ENCODE data around the gene MKX.
A peak's percentile ranks its signal among the peaks of the same experiment; 100 is the strongest.

The MKX gene

GRCh38 chr10:27774831-27775230 lies 29.2 kb upstream of the MKX start:
- peaks cover 0 to 3% (median 1%) of the 10 kb centered on the region in 5 experiments for H3K27me3 ChIP-seq (replicated peaks in 2 of 5; ENCODE audit: control insufficient read depth in 4 of 5, insufficient read depth in 5 of 5, low read length in 4 of 5)
- H3K27ac ChIP-seq (ENCODE audit: insufficient read depth in 1 of 2, low read depth in 1 of 2, low read length in 2 of 2, poor library complexity in 1 of 2, severe bottlenecking in 2 of 2) = no peak overlapping the region
- H3K4me3 ChIP-seq (ENCODE audit: control insufficient read depth in 1 of 7, extremely low read depth in 1 of 7, insufficient read depth in 4 of 7, low read depth in 2 of 7, low read length in 6 of 7) = no peak overlapping the region
- H3K9me3 ChIP-seq (ENCODE audit: control extremely low read depth in 1 of 5, control insufficient read depth in 4 of 5, insufficient read depth in 2 of 5, low read depth in 1 of 5, low read length in 4 of 5) = no peaks in the 10 kb centered on the region
- POLR2A ChIA-PET = no interaction called here
- no peak for DNase-seq
- no peaks in the 10 kb centered on the region for H3K36me3 ChIP-seq (ENCODE audit: control insufficient read depth in 4 of 4, insufficient read depth in 4 of 4, low read length in 3 of 4)
- no CpG with 5 or more reads among the region's 2 CpGs for WGBS (ENCODE audit: insufficient coverage)
- CTCF ChIA-PET = no interaction called here
- no peaks in the 10 kb centered on the region for H3K4me1 ChIP-seq (ENCODE audit: control extremely low read depth in 1 of 4, control insufficient read depth in 4 of 4, insufficient read depth in 4 of 4, low read length in 3 of 4)

GRCh38 chr10:27771231-27771630 lies 25.6 kb upstream of the MKX start:
- no CpG with 5 or more reads among the region's 4 CpGs for WGBS (ENCODE audit: insufficient coverage)
- CTCF ChIA-PET = no interaction called here
- peaks cover 0 to 3% (median 0%) of the 10 kb centered on the region in 5 experiments for H3K27me3 ChIP-seq (replicated peaks in 2 of 5; ENCODE audit: control insufficient read depth in 4 of 5, insufficient read depth in 5 of 5, low read length in 4 of 5)
- no peak overlapping the region for H3K4me3 ChIP-seq (ENCODE audit: control insufficient read depth in 1 of 7, extremely low read depth in 1 of 7, insufficient read depth in 4 of 7, low read depth in 2 of 7, low read length in 6 of 7)
- no peaks in the 10 kb centered on the region for H3K9me3 ChIP-seq (ENCODE audit: control extremely low read depth in 1 of 5, control insufficient read depth in 4 of 5, insufficient read depth in 2 of 5, low read depth in 1 of 5, low read length in 4 of 5)
- H3K4me1 ChIP-seq (ENCODE audit: control extremely low read depth in 1 of 4, control insufficient read depth in 4 of 4, insufficient read depth in 4 of 4, low read length in 3 of 4) = no peaks in the 10 kb centered on the region
- peak in 2 of 3 donors; percentile 49 to 56 for DNase-seq
- POLR2A ChIA-PET = no interaction called here
- no peak overlapping the region for H3K27ac ChIP-seq (ENCODE audit: insufficient read depth in 1 of 2, low read depth in 1 of 2, low read length in 2 of 2, poor library complexity in 1 of 2, severe bottlenecking in 2 of 2)
- H3K36me3 ChIP-seq (ENCODE audit: control insufficient read depth in 4 of 4, insufficient read depth in 4 of 4, low read length in 3 of 4) = no peaks in the 10 kb centered on the region

DNA sequence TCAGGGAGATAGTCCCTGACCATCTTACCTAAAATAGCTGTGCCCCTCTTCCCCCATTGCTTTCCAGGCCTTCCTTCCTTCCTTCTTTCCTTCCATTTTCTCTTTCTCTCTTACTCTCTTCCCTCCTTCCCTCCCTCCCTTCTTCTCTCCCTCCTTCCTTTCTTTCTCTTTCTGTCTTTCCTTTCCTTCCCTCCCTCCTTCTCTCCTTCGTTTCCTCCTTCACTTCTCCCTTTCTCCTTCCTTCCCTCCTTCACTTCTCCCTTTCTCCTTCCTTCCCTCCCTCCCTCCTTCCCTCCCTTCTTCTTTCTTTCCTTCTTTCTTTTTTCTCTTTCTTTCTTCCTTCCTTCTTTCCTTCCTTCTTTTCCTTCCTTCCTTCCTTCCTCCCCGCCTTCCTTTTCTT lies 24.6 kb upstream of the MKX start:
- 96% methylated on average over 2 of the region's 2 CpGs for WGBS (ENCODE audit: insufficient coverage)
- CTCF ChIA-PET = interaction anchor here (1.2 kb wide), 1 partner anchor 10 kb away, joined by 4 read pairs; no protein-coding TSS in a partner anchor
- Histone ChIP-seq H3K9me3 (ENCODE audit: control extremely low read depth in 1 of 5, control insufficient read depth in 4 of 5, insufficient read depth in 2 of 5, low read depth in 1 of 5, low read length in 4 of 5) (no peaks in the 10 kb centered on the region), H3K27ac (ENCODE audit: insufficient read depth in 1 of 2, low read depth in 1 of 2, low read length in 2 of 2, poor library complexity in 1 of 2, severe bottlenecking in 2 of 2) (no peak overlapping the region), H3K36me3 (ENCODE audit: control insufficient read depth in 4 of 4, insufficient read depth in 4 of 4, low read length in 3 of 4) (no peaks in the 10 kb centered on the region), H3K27me3 (replicated peaks in 2 of 5; ENCODE audit: control insufficient read depth in 4 of 5, insufficient read depth in 5 of 5, low read length in 4 of 5) (peaks cover 0 to 3% (median 0%) of the 10 kb centered on the region in 5 experiments), H3K4me3 (ENCODE audit: control insufficient read depth in 1 of 7, extremely low read depth in 1 of 7, insufficient read depth in 4 of 7, low read depth in 2 of 7, low read length in 6 of 7) (no peak overlapping the region), H3K4me1 (ENCODE audit: control extremely low read depth in 1 of 4, control insufficient read depth in 4 of 4, insufficient read depth in 4 of 4, low read length in 3 of 4) (no peaks in the 10 kb centered on the region)
- POLR2A ChIA-PET = no interaction called here
- no peak for DNase-seq

GRCh38 chr10:27760867-27761266 lies 15.2 kb upstream of the MKX start:
- Histone ChIP-seq H3K9me3 (ENCODE audit: control extremely low read depth in 1 of 5, control insufficient read depth in 4 of 5, insufficient read depth in 2 of 5, low read depth in 1 of 5, low read length in 4 of 5) (no peaks in the 10 kb centered on the region), H3K36me3 (ENCODE audit: control insufficient read depth in 4 of 4, insufficient read depth in 4 of 4, low read length in 3 of 4) (no peaks in the 10 kb centered on the region), H3K4me1 (ENCODE audit: control extremely low read depth in 1 of 4, control insufficient read depth in 4 of 4, insufficient read depth in 4 of 4, low read length in 3 of 4) (no peaks in the 10 kb centered on the region), H3K4me3 (ENCODE audit: control insufficient read depth in 1 of 7, extremely low read depth in 1 of 7, insufficient read depth in 4 of 7, low read depth in 2 of 7, low read length in 6 of 7) (no peak overlapping the region), H3K27me3 (replicated peaks in 2 of 5; ENCODE audit: control insufficient read depth in 4 of 5, insufficient read depth in 5 of 5, low read length in 4 of 5) (peaks cover 0 to 4% (median 0%) of the 10 kb centered on the region in 5 experiments), H3K27ac (ENCODE audit: insufficient read depth in 1 of 2, low read depth in 1 of 2, low read length in 2 of 2, poor library complexity in 1 of 2, severe bottlenecking in 2 of 2) (no peak overlapping the region)
- POLR2A ChIA-PET = no interaction called here
- CTCF ChIA-PET = interaction anchor here (0.6 to 1.4 kb wide), 2 partner anchors 10 to 668 kb away, joined by 3 to 4 read pairs; no protein-coding TSS in a partner anchor
- no peak for DNase-seq
- 100% methylated on average over 1 of the region's 5 CpGs for WGBS (ENCODE audit: insufficient coverage)

DNA sequence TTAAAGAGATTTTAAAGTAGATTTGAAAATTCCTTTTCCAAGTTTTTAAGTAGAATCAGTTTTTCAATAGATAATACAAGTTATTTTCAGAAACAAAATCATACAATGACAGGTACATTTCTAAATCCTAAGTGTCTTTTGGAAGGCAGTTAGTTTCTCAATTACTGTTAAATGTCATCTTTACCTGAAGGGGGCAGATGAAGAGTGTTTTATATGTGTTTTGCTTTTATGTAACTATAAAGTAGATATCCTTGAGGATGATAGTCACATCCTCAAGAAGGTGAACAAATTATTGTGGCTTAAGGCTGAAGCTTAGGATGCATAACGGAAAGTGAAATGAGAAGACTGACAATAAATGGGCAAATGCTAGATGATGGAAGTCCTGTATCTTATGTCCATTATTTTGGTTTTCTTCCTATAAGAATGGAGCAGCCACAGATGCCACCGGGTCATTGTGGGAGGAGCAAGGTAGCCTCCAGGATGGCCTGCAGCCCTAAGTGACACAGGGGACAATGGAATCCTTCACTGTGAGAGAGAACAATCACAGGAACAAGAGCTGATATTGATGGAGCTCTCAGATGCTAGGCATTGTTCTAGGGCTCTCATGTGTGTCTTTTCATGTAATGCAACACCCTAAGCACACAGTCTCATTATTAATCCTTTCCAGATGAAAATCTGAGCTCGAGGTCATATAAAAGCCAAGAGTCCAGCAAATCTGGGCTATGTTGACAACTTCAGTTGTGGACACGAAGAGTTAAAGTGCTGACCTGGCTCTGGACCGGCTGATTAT lies 14.1 kb upstream of the MKX start:
- DNase-seq = no peak
- Histone ChIP-seq H3K4me3 (ENCODE audit: control insufficient read depth in 1 of 7, extremely low read depth in 1 of 7, insufficient read depth in 4 of 7, low read depth in 2 of 7, low read length in 6 of 7) (no peak overlapping the region), H3K36me3 (ENCODE audit: control insufficient read depth in 4 of 4, insufficient read depth in 4 of 4, low read length in 3 of 4) (no peaks in the 10 kb centered on the region), H3K27me3 (replicated peaks in 2 of 5; ENCODE audit: control insufficient read depth in 4 of 5, insufficient read depth in 5 of 5, low read length in 4 of 5) (peaks cover 0 to 6% (median 0%) of the 10 kb centered on the region in 5 experiments), H3K27ac (ENCODE audit: insufficient read depth in 1 of 2, low read depth in 1 of 2, low read length in 2 of 2, poor library complexity in 1 of 2, severe bottlenecking in 2 of 2) (no peak overlapping the region), H3K9me3 (ENCODE audit: control extremely low read depth in 1 of 5, control insufficient read depth in 4 of 5, insufficient read depth in 2 of 5, low read depth in 1 of 5, low read length in 4 of 5) (no peaks in the 10 kb centered on the region), H3K4me1 (ENCODE audit: control extremely low read depth in 1 of 4, control insufficient read depth in 4 of 4, insufficient read depth in 4 of 4, low read length in 3 of 4) (no peaks in the 10 kb centered on the region)
- WGBS (ENCODE audit: insufficient coverage) = 83% methylated on average over 5 of the region's 5 CpGs
- POLR2A ChIA-PET = no interaction called here
- CTCF ChIA-PET = interaction anchor here (1.4 kb wide), 1 partner anchor 11 kb away, joined by 4 read pairs; no protein-coding TSS in a partner anchor

DNA sequence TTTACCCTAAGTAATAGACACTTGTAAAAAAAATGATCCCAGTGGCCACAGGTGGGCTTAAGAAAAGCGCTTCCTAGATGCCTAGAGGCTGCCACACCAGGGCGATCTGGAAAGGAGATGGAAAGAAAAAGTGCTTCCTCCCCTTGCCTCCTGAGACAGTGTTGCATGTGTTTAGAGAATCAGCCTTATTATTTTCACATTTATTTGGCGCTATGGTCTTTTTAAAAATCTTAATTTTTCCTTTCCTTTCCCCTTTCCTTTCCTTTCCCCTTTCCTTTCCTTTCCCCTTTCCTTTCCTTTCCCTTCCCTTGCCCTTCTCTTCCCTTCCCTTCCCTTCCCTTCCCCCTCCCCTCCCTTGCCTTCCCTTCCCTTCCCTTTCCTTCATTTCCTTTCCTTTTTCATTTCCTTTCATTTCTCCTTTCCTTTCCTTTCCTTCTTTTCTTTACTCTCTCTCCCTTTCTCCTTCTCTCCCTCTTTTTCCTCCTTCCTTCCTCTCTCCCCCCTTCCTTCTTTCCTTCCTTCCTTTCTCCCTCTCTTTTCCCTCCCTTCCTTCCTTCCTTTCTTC lies 7.1 kb upstream of the MKX start:
- peaks cover 10 to 45% (median 19%) of the 10 kb centered on the region in 5 experiments for H3K27me3 ChIP-seq (replicated peaks in 2 of 5; ENCODE audit: control insufficient read depth in 4 of 5, insufficient read depth in 5 of 5, low read length in 4 of 5)
- 100% methylated on average over 2 of the region's 3 CpGs for WGBS (ENCODE audit: insufficient coverage)
- H3K27ac ChIP-seq (ENCODE audit: insufficient read depth in 1 of 2, low read depth in 1 of 2, low read length in 2 of 2, poor library complexity in 1 of 2, severe bottlenecking in 2 of 2) = no peak overlapping the region
- peaks cover 0 to 3% (median 0%) of the 10 kb centered on the region in 5 experiments for H3K9me3 ChIP-seq (ENCODE audit: control extremely low read depth in 1 of 5, control insufficient read depth in 4 of 5, insufficient read depth in 2 of 5, low read depth in 1 of 5, low read length in 4 of 5)
- DNase-seq = no peak
- H3K4me3 ChIP-seq (ENCODE audit: control insufficient read depth in 1 of 7, extremely low read depth in 1 of 7, insufficient read depth in 4 of 7, low read depth in 2 of 7, low read length in 6 of 7) = no peak overlapping the region
- H3K36me3 ChIP-seq (ENCODE audit: control insufficient read depth in 4 of 4, insufficient read depth in 4 of 4, low read length in 3 of 4) = no peaks in the 10 kb centered on the region
- H3K4me1 ChIP-seq (ENCODE audit: control extremely low read depth in 1 of 4, control insufficient read depth in 4 of 4, insufficient read depth in 4 of 4, low read length in 3 of 4) = no peaks in the 10 kb centered on the region
- CTCF ChIA-PET = interaction anchor here (1.0 kb wide), 1 partner anchor 12 kb away, joined by 3 read pairs; no protein-coding TSS in a partner anchor
- POLR2A ChIA-PET = no interaction called here

GRCh38 chr10:27748601-27749000 lies 3.0 kb upstream of the MKX start:
- WGBS (ENCODE audit: insufficient coverage) = no CpG with 5 or more reads among the region's 4 CpGs
- no peak overlapping the region for H3K4me3 ChIP-seq (ENCODE audit: control insufficient read depth in 1 of 7, extremely low read depth in 1 of 7, insufficient read depth in 4 of 7, low read depth in 2 of 7, low read length in 6 of 7)
- peaks cover 0 to 3% (median 0%) of the 10 kb centered on the region in 5 experiments for H3K9me3 ChIP-seq (ENCODE audit: control extremely low read depth in 1 of 5, control insufficient read depth in 4 of 5, insufficient read depth in 2 of 5, low read depth in 1 of 5, low read length in 4 of 5)
- H3K36me3 ChIP-seq (ENCODE audit: control insufficient read depth in 4 of 4, insufficient read depth in 4 of 4, low read length in 3 of 4) = no peaks in the 10 kb centered on the region
- H3K4me1 ChIP-seq (ENCODE audit: control extremely low read depth in 1 of 4, control insufficient read depth in 4 of 4, insufficient read depth in 4 of 4, low read length in 3 of 4) = peaks cover 0 to 35% (median 32%) of the 10 kb centered on the region in 4 experiments
- peaks cover 18 to 87% (median 46%) of the 10 kb centered on the region in 5 experiments for H3K27me3 ChIP-seq (replicated peaks in 2 of 5; ENCODE audit: control insufficient read depth in 4 of 5, insufficient read depth in 5 of 5, low read length in 4 of 5)
- ChIA-PET POLR2A (no interaction called here), CTCF (no interaction called here)
- no peak overlapping the region for H3K27ac ChIP-seq (ENCODE audit: insufficient read depth in 1 of 2, low read depth in 1 of 2, low read length in 2 of 2, poor library complexity in 1 of 2, severe bottlenecking in 2 of 2)
- peak in 2 of 3 donors; percentile 54 to 61 for DNase-seq
